Body of pancreas (tissue), 4 donors: ENCODE results near the gene KRTDAP. TPM values are rescaled to one million over a fixed set of nuclear protein-coding genes. Genes with fewer than 3 reads are reported as not detected.

Experiments used
- ATAC-seq: fragments of 150-250 bp; one replicate; pipeline ENCODE4 v1.9.1; 2016
- DNase-seq, 4 donors: peaks; one replicate each; pipeline ENCODE4 v3.0.0-alpha.2; 2019
- H3K27ac ChIP-seq, 4 donors: fragments of 200-600 bp; sonication (generic); 1 replicate in 3 of 4; 2 replicates in 1 of 4; pipeline versions ENCODE4 v1.5.1 to v1.6.1; 2016 to 2019; ENCODE audit warnings: mild to moderate bottlenecking in 1 of 4, mixed read lengths in 1 of 4, moderate library complexity in 1 of 4
- H3K27me3 ChIP-seq, 2 donors: fragments of 200-600 bp; sonication (generic); one replicate each; pipeline ENCODE4 v1.6.0; 2016; ENCODE audit warnings: mild to moderate bottlenecking in 1 of 2
- H3K36me3 ChIP-seq, 2 donors: fragments of 200-600 bp; sonication (generic); replicated peaks in 1 of 2; 2 replicates each; pipeline ENCODE4 v1.5.1; 2016; ENCODE audit warnings: low read depth in 2 of 2; ENCODE audit not compliant: insufficient read depth in 1 of 2
- H3K4me1 ChIP-seq: fragments of 200-600 bp; sonication (generic); one replicate; pipeline ENCODE4 v1.6.0; 2016
- H3K4me3 ChIP-seq, 2 donors: fragments of 200-600 bp; sonication (generic); 1 replicate in 1 of 2; 2 replicates in 1 of 2; pipeline ENCODE4 v1.5.1; 2016 to 2019
- H3K9me3 ChIP-seq, 3 donors: fragments of 200-600 bp; sonication (generic); 1 replicate in 2 of 3; 2 replicates in 1 of 3; pipeline ENCODE4 v1.5.1; 2016
- CTCF ChIP-seq, 7 experiments: fragments of 450-650 bp in 4 of 7; fragments of 200-600 bp in 3 of 7; sonication (generic) in 3 of 7; IDR thresholded peaks; one replicate each; pipeline ENCODE4 v1.5.1; 2016 to 2019; ENCODE audit warnings: antibody characterized with exemption in 7 of 7
- POLR2A ChIP-seq, 3 donors: fragments of 450-650 bp; IDR thresholded peaks; one replicate each; pipeline ENCODE4 v1.6.1; 2016; ENCODE audit warnings: antibody characterized with exemption in 3 of 3, mild to moderate bottlenecking in 2 of 3
- WGBS, 2 donors: methylation state at CpG; one replicate each; pipeline ENCODE4 v1.1.5; 2017; 5-methylcytosine and 5-hydroxymethylcytosine counted together
- intact Hi-C: fragments of 100-400 bp; cut with DNase I; formaldehyde crosslinking; loops from one replicate; pipeline ENCODE4 v1.15.1; 2023
- total RNA-seq, 2 donors: library from RNA; depleted of rRNA; stranded (reverse); fragments of >200 nt; gene quantifications; one replicate each; pipeline ENCODE4 v1.1.0, GENCODE V29; 2016

Gene KRTDAP
- total RNA-seq, 2 donors from 2014 or later: not detected

GRCh38 chr19:35498984-35499527 lies 8.8 kb upstream of the KRTDAP start:
- H3K9me3 ChIP-seq: no peaks in the 10 kb centered on the region
- DNase-seq (no peak), ATAC-seq (no peak)
- no peaks in the 10 kb centered on the region for H3K27me3 ChIP-seq
- WGBS, 2 donors: 69 to 70% methylated on average over 6 to 9 of the region's 9 CpGs
- no peak overlapping the region for H3K27ac ChIP-seq
- peaks cover 7% of the 10 kb centered on the region for H3K4me1 ChIP-seq
- intact Hi-C loops: loop anchor here (10.0 kb wide), 1 partner anchor 154 kb away; the partner anchor contains the start of gene FFAR1
- H3K4me3 ChIP-seq: no peak overlapping the region
- TF ChIP-seq POLR2A (IDR thresholded peaks at IDR 0.05) (no peak), CTCF (IDR thresholded peaks at IDR 0.05) (no peak)
- H3K36me3 ChIP-seq: peaks cover 4 to 8% of the 10 kb centered on the region in 2 donors

- H3K36me3 ChIP-seq: peaks cover 4 to 8% of the 10 kb centered on the region in 2 donors
- peaks cover 7% of the 10 kb centered on the region for H3K4me1 ChIP-seq
- intact Hi-C loops: loop anchor here (10.0 kb wide), 1 partner anchor 153 kb away; the partner anchor contains the start of gene FFAR1
- no peak for TF ChIP-seq POLR2A (IDR thresholded peaks at IDR 0.05)
- no peak for TF ChIP-seq CTCF (IDR thresholded peaks at IDR 0.05)
- H3K4me3 ChIP-seq: no peak overlapping the region
- DNase-seq: no peak
- WGBS, 2 donors: 93 to 100% methylated on average over 3 of the region's 3 CpGs
- no peak for ATAC-seq
- H3K9me3 ChIP-seq: no peaks in the 10 kb centered on the region
- no peaks in the 10 kb centered on the region for H3K27me3 ChIP-seq
- no peak overlapping the region for H3K27ac ChIP-seq
Observed at GRCh38 chr19:35498220-35498619, 8.0 kb upstream of the KRTDAP start.

GRCh38 chr19:35497406-35497805 lies 7.1 kb upstream of the KRTDAP start:
- Histone ChIP-seq H3K36me3 (peaks cover 4 to 8% of the 10 kb centered on the region in 2 donors), H3K4me1 (peaks cover 7% of the 10 kb centered on the region), H3K9me3 (no peaks in the 10 kb centered on the region), H3K27me3 (no peaks in the 10 kb centered on the region), H3K4me3 (no peak overlapping the region), H3K27ac (no peak overlapping the region)
- ATAC-seq (no peak), DNase-seq (peak in 1 of 4 donors; percentile 22)
- 71 to 72% methylated on average over 14 of the region's 14 CpGs for WGBS, 2 donors
- intact Hi-C loops: loop anchor here (10.0 kb wide), 1 partner anchor 153 kb away; the partner anchor contains the start of gene FFAR1
- TF ChIP-seq POLR2A (IDR thresholded peaks at IDR 0.05) (no peak), CTCF (IDR thresholded peaks at IDR 0.05) (no peak)

- no peak for TF ChIP-seq POLR2A (IDR thresholded peaks at IDR 0.05)
- peak; percentile 92 to 99 (median 95) for TF ChIP-seq CTCF (IDR thresholded peaks at IDR 0.05)
- 26 to 43% methylated on average over 7 to 30 of the region's 30 CpGs for WGBS, 2 donors
- peaks cover 4 to 8% of the 10 kb centered on the region in 2 donors for H3K36me3 ChIP-seq
Observed at GRCh38 chr19:35495107-35496064, 5.1 kb upstream of the KRTDAP start.

More at GRCh38 chr19:35495107-35496064, 5.1 kb upstream of the KRTDAP start:
- H3K9me3 ChIP-seq: no peaks in the 10 kb centered on the region
- ATAC-seq: peak; percentile 94
- no peak overlapping the region for H3K4me3 ChIP-seq
- peaks cover 7% of the 10 kb centered on the region for H3K4me1 ChIP-seq
- intact Hi-C loops: loop anchor here (10.0 kb wide), 1 partner anchor 151 kb away; the partner anchor contains the start of gene FFAR1
- peak; percentile 64 to 68 (median 66) for DNase-seq
- no peak overlapping the region for H3K27ac ChIP-seq
- no peaks in the 10 kb centered on the region for H3K27me3 ChIP-seq
